ENCODE data around the gene CAPN5.

CAPN5 gene

DNA sequence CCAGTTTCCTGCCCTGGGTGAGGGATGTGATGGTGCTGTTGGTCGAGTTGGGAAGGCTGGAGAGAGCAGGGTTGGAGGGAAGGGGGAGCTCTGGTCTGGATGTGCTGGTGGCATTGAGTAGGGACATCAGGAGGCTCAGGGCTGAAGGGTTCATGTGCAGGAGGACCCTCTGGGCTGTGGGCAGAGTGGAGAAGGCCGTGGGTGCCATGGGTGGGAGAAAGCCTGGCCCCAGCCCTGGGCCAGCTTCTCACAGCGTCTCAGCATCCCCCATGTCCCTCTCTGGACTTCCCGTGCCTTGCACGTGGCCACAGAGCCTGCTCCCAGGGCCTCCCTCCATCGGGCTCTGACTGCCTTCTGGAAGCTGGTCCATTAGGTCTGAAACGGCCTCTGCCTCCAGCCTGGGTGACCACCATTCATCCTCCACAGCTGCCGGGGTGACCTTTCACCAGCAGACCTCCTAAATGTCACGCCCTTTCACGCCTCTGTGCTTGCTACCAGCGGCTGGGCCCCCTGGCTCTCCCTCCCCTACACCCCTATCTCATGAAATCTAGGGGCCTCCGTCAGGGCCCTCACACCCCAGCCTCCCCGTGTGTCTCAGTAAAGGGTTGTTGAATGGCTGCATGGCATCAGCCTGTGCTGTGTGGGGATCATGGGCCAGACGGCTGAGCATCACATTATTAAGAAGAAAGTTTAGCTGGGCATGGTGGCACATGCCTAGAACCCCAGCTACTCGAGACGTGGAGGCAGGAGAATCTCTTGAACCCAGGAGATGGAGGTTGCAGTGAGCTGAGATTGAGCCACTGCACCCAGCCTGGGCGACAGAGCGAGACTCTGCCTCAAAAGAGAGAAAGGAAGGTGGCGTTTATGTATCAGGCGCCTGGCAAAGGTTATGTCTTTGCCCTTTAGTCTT lies 86.8 kb downstream of the CAPN5 start:
- DNase-seq (ENCODE audit: low read depth), result no peak

GRCh38 chr11:77154381-77155081 lies 87.8 kb downstream of the CAPN5 start:
- no peak for DNase-seq (ENCODE audit: low read depth)

GRCh38 chr11:77155082-77155475 lies 88.3 kb downstream of the CAPN5 start:
- no peak for DNase-seq (ENCODE audit: low read depth)

DNA sequence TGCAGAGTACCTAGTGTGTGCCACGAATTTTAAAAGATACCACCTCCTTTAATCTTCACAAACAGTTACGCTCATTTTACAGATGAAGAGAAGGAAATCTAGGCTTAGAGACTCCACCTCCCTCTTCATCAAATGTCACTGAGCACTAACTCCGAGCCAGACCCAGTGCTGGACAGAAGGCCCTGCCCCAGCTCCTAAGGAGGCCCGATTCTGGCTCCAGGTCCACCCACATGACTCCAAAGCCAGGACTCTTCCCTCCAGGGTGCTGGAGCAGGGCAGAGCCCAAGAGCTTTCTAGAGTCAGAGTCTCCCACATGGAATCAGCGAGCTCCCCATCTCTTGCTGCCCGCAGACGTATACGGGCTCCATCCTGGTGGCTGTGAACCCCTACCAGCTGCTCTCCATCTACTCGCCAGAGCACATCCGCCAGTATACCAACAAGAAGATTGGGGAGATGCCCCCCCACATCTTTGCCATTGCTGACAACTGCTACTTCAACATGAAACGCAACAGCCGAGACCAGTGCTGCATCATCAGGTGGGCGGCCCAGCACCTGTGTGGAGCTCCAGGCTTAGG lies 88.9 kb downstream of the CAPN5 start:
- DNase-seq (ENCODE audit: low read depth), result no peak

DNA sequence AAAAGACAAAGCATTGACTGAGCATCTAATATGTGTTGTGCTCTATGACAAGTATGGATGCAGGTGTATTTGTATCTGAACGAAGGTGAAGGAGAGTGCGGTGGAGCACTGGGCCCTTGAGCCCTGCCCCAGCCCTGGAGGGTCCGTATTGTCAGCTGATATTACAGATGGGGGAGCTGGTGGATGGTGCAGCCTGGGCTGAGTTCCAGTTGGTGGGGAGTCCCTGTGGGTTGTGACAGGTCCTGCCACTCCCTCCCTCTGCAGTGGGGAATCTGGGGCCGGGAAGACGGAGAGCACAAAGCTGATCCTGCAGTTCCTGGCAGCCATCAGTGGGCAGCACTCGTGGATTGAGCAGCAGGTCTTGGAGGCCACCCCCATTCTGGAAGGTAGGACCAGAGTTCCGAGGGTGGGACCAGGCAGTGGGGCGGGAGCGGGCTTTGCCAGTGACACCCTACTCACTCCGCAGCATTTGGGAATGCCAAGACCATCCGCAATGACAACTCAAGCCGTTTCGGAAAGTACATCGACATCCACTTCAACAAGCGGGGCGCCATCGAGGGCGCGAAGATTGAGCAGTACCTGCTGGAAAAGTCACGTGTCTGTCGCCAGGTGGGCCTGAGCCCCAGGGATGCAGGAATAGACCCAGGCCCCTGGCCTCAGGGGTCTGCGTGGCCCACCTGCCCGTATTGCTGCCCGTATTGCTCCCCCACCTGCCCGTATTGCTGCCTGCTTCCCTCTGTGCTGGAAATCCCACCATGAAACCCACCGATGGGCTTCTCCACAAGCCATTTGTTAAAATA lies 89.8 kb downstream of the CAPN5 start:
- DNase-seq (ENCODE audit: low read depth), result no peak

GRCh38 chr11:77158041-77158695 lies 91.4 kb downstream of the CAPN5 start:
- DNase-seq (ENCODE audit: low read depth), result no peak

DNA sequence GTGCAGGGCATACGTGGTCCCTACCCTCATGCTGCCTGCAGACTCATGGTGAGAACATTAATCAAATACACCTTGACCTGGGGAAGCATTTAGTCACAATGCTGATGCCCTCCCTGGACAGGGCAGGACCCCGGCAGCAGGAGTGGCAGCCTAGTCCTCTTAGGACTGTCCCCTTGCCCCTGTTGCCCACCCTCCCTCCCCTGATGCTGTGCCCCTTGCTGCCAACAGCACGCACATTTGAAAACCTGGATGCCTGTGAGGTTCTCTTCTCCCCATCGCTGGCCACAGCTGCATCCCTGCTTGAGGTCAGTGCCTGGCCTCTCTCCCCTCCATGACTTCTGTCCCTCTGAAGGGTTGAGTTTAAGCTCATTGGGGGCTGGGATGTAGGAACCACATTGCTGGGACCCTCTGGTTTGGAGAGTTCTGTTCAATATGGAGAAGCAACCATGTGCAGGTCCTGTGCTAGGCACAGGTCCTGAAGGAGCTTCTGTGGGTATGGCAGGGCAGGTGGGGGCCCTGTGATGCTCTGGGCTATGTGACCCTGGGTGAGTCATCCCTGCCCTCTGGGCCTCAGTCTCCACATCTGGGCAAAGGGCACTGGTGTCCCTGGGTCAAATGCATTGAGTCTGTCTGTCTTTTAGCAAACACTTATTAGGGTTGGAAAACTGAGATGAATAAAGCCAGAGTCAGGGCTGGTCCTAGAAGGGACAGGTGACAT lies 92.6 kb downstream of the CAPN5 start:
- no peak for DNase-seq (ENCODE audit: low read depth)

DNA sequence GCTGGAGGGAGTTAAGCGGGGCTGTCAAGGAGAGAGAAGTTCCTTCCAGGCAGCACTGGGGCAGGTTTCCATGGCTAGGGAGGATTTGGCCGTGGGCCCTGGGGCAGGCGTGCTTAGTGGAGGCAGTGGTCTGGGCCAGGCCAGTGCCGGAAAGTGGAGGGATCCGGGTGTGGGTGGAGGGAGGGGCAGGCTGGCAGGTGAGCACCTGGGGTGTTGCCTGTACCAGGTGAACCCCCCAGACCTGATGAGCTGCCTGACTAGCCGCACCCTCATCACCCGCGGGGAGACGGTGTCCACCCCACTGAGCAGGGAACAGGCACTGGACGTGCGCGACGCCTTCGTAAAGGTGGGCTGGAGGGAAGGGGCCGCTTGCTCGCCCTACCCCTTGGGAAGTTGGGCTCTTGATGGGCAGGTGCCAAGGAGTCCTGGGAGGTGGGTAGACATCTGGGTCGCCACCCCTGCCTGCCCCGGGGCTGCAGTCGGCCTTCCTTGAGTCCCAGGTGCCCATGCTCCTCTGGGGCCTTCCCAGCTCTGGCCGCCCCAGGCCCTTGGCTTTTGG lies 93.2 kb downstream of the CAPN5 start:
- no peak for DNase-seq (ENCODE audit: low read depth)

DNA sequence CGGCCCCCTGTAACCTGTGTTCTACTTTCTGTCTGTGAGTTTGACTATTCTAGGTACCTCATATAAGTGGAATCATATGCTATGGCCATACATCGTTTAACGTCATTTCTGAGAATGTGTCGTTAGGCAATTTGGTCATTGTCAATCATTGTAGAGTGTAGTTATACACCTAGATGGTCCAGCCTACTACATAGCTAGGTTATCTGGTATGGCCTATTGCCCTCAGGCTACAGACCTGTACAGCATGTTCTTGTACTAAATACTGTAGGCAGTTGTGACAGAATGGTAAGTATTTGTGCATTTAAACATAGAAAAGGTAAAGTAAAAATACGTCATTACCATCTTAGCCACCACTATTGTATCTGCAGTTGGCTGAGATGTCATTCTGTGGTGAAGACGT lies 96.5 kb downstream of the CAPN5 start:
- no peak for DNase-seq (ENCODE audit: low read depth)

- no peak for DNase-seq (ENCODE audit: low read depth)
Observed at GRCh38 chr11:77165066-77165465, 98.3 kb downstream of the CAPN5 start.

DNA sequence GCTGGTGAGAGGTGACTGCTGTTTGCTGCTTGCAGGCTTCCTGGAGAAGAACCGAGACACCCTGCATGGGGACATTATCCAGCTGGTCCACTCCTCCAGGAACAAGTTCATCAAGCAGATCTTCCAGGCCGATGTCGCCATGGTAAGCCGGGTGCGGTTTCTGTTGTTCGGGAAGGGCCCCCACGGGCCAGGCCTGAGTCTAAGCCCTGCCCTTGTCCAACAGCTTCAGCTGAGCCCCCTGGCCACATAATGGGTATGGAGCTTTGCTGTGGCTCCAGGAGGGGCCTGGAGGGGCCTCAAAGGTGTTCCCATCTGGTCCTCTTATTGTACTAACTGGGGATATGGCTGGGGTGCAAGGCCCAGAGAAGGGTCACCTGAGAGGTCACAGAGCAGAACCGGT lies 99.2 kb downstream of the CAPN5 start:
- no peak for DNase-seq (ENCODE audit: low read depth)

DNA sequence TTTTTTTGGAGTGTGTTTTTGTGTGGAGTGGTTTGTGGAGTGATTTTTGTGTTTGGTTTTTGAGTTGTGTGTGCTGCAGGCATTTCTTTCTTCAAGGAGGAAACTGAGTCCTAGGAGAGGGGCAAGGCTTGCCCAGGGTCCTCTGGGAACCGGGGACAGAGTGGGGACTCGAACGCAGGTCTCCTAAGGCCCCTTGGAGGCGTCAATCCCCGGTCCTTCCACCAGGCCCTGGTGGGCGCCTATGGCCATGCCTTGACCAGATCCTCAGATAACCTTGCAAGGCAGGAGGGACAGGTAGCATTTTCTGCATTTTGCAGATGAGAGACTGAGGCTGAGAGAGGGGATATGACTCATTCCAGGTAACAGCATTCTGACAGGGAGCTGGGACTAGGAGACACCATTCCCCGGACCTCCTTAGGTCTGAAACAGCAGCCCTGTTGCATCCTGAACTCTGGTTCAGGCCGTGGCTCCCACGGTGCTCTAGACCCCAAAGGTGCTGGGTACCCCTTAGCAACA lies 100.4 kb downstream of the CAPN5 start:
- no peak for DNase-seq (ENCODE audit: low read depth)

- no peak for DNase-seq (ENCODE audit: low read depth)
Observed at GRCh38 chr11:77167791-77168190, 101.0 kb downstream of the CAPN5 start.

- DNase-seq (ENCODE audit: low read depth), result no peak
Observed at GRCh38 chr11:77170107-77170506, 103.3 kb downstream of the CAPN5 start.

- DNase-seq (ENCODE audit: low read depth), result no peak
Observed at GRCh38 chr11:77171254-77171653, 104.5 kb downstream of the CAPN5 start.

- no peak for DNase-seq (ENCODE audit: low read depth)
Observed at GRCh38 chr11:77171885-77172665, 105.3 kb downstream of the CAPN5 start.

- no peak for DNase-seq (ENCODE audit: low read depth)
Observed at GRCh38 chr11:77172666-77172982, 105.9 kb downstream of the CAPN5 start.

GRCh38 chr11:77173494-77173893 lies 106.7 kb downstream of the CAPN5 start:
- DNase-seq (ENCODE audit: low read depth), result no peak

DNA sequence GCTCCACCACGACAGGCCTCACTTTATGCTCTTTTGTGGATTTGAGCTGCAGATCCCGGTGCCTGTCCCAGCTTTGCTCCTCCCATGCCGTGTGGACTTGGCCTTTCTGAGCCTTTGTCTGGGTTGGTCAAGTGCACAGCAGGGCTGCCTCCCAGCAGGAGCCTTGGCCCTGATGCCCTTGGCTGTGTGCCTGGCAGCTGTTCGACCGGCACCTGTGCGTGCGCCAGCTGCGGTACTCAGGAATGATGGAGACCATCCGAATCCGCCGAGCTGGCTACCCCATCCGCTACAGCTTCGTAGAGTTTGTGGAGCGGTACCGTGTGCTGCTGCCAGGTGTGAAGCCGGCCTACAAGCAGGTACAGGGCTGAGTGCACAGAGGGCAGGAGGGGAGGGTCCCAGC lies 107.8 kb downstream of the CAPN5 start:
- no peak for DNase-seq (ENCODE audit: low read depth)

Measured in GM04503 (cell line).